Measurements from ENCODE around the gene PGLYRP2.

DNA sequence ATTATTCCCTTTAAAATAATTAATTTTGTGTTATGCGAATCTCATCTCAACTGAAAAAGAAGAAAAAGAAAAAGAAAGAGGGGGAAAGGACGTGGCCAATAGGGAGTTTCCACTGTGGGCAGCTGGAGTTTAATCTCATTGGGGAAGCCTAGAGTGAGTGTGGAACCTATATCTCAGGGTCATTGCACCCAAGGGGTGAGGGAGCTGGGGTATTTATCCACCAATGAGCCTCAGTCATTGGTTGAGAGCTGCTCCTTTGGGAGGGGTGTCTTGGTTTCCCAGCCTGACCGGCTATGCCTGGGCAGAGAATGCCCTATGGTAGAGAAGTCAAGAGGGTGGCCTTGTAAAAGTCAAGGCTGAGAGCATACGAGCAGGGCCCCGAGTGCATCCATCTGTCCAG, 45.5 kb upstream of the PGLYRP2 start:
- TF ChIP-seq POLR2AphosphoS5 (IDR thresholded peaks at IDR 0.05; ENCODE audit: insufficient read depth, low read depth, low read length) (no peak), EZH2 (IDR thresholded peaks at IDR 0.05; ENCODE audit: borderline replicate concordance, low read depth, low read length, severe bottlenecking) (no peak), POLR2A (IDR thresholded peaks at IDR 0.05; ENCODE audit: low read depth, low read length) (no peak), JUN (IDR thresholded peaks at IDR 0.05; ENCODE audit: borderline replicate concordance, insufficient read depth, insufficient read length, low read depth) (no peak), FOS (IDR thresholded peaks at IDR 0.05; ENCODE audit: borderline replicate concordance, insufficient read depth, low read length) (no peak)
- TF ChIP-seq, protein P1, sequence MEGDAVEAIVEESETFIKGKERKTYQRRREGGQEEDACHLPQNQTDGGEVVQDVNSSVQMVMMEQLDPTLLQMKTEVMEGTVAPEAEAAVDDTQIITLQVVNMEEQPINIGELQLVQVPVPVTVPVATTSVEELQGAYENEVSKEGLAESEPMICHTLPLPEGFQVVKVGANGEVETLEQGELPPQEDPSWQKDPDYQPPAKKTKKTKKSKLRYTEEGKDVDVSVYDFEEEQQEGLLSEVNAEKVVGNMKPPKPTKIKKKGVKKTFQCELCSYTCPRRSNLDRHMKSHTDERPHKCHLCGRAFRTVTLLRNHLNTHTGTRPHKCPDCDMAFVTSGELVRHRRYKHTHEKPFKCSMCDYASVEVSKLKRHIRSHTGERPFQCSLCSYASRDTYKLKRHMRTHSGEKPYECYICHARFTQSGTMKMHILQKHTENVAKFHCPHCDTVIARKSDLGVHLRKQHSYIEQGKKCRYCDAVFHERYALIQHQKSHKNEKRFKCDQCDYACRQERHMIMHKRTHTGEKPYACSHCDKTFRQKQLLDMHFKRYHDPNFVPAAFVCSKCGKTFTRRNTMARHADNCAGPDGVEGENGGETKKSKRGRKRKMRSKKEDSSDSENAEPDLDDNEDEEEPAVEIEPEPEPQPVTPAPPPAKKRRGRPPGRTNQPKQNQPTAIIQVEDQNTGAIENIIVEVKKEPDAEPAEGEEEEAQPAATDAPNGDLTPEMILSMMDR (IDR thresholded peaks at IDR 0.05; ENCODE audit: extremely low read depth in 1 of 2, insufficient read depth in 1 of 2, low read depth in 1 of 2, low read length in 2 of 2), result no peak
